Transverse colon (tissue), 4 donors: Measurements from ENCODE around the gene TJP1.

Source experiments
- EP300 ChIP-seq: sonication (generic); formaldehyde crosslinking; IDR thresholded peaks from one replicate; pipeline ENCODE4 v1.6.1; 2017; ENCODE audit warnings: antibody characterized with exemption, low read depth
- POLR2A ChIP-seq: fragments of 450-650 bp; IDR thresholded peaks from one replicate; pipeline ENCODE4 v1.6.1; 2016; ENCODE audit warnings: antibody characterized with exemption, mild to moderate bottlenecking, moderate library complexity
- POLR2AphosphoS5 ChIP-seq, 3 donors: sonication (generic); formaldehyde crosslinking; IDR thresholded peaks; one replicate each; pipeline ENCODE4 v1.6.1; 2016; ENCODE audit warnings: antibody characterized with exemption in 3 of 3
- TF ChIP-seq, protein P1 (sequence below), 5 experiments: fragments of 200-600 bp in 3 of 5; fragments of 450-650 bp in 2 of 5; sonication (generic) in 3 of 5; IDR thresholded peaks; 1 replicate in 2 of 5; 2 replicates in 3 of 5; pipeline ENCODE4 v1.5.1; 2016 to 2017; ENCODE audit warnings: antibody characterized with exemption in 5 of 5, inconsistent platforms in 3 of 5, mild to moderate bottlenecking in 2 of 5, moderate library complexity in 1 of 5

GRCh38 chr15:29677455-29677854, 144.8 kb downstream of the TJP1 start:
- TF ChIP-seq POLR2A: no peak
- TF ChIP-seq, protein P1, sequence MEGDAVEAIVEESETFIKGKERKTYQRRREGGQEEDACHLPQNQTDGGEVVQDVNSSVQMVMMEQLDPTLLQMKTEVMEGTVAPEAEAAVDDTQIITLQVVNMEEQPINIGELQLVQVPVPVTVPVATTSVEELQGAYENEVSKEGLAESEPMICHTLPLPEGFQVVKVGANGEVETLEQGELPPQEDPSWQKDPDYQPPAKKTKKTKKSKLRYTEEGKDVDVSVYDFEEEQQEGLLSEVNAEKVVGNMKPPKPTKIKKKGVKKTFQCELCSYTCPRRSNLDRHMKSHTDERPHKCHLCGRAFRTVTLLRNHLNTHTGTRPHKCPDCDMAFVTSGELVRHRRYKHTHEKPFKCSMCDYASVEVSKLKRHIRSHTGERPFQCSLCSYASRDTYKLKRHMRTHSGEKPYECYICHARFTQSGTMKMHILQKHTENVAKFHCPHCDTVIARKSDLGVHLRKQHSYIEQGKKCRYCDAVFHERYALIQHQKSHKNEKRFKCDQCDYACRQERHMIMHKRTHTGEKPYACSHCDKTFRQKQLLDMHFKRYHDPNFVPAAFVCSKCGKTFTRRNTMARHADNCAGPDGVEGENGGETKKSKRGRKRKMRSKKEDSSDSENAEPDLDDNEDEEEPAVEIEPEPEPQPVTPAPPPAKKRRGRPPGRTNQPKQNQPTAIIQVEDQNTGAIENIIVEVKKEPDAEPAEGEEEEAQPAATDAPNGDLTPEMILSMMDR (IDR thresholded peaks at IDR 0.05): no peak
- TF ChIP-seq EP300: no peak
- TF ChIP-seq POLR2AphosphoS5 (IDR thresholded peaks at IDR 0.05): no peak
